COR-L47 (cell line): ENCODE results near the gene TREML4.
"Not testable (repeated sequence)": the region's sequence is repeated elsewhere in the genome, so short reads cannot be mapped to it uniquely, and the experiment has no call there.

Experiments
- DNase-seq: peaks from one replicate; lab custom pipeline; 2025; lab: John Stamatoyannopoulos, UW

Gene TREML4

GRCh38 chr6:41208439-41209106, 19.6 kb upstream of the TREML4 start:
- no peak for DNase-seq

GRCh38 chr6:41209547-41210320, 18.4 kb upstream of the TREML4 start:
- DNase-seq, result no peak

- no peak for DNase-seq
Observed at GRCh38 chr6:41214559-41215238, 13.4 kb upstream of the TREML4 start.

GRCh38 chr6:41215777-41216176, 12.4 kb upstream of the TREML4 start:
- DNase-seq, result no peak

- no peak for DNase-seq
Observed at GRCh38 chr6:41216616-41217015, 11.5 kb upstream of the TREML4 start.

GRCh38 chr6:41222045-41222444, 6.1 kb upstream of the TREML4 start:
- no peak for DNase-seq

- no peak for DNase-seq
Observed at GRCh38 chr6:41222513-41222912, 5.6 kb upstream of the TREML4 start.

GRCh38 chr6:41224800-41225199, 3.3 kb upstream of the TREML4 start:
- DNase-seq, result no peak

- no peak for DNase-seq
Observed at GRCh38 chr6:41226752-41227151, 1.4 kb upstream of the TREML4 start.

GRCh38 chr6:41228616-41229015, 467 bp downstream of the TREML4 start:
- DNase-seq, result no peak

- DNase-seq, result no peak
Observed at GRCh38 chr6:41229721-41230120, 1.6 kb downstream of the TREML4 start.

- DNase-seq, result no peak
Observed at GRCh38 chr6:41231246-41231645, 3.1 kb downstream of the TREML4 start.

GRCh38 chr6:41232667-41233066, 4.5 kb downstream of the TREML4 start:
- no peak for DNase-seq

- DNase-seq, result no peak
Observed at GRCh38 chr6:41236276-41236675, 8.1 kb downstream of the TREML4 start.

GRCh38 chr6:41237128-41237527, 9.0 kb downstream of the TREML4 start:
- DNase-seq, result no peak

- DNase-seq, result no peak
Observed at GRCh38 chr6:41239467-41240159, 11.5 kb downstream of the TREML4 start.

- not testable (repeated sequence) for DNase-seq
Observed at GRCh38 chr6:41246529-41246928, 18.4 kb downstream of the TREML4 start.

GRCh38 chr6:41247288-41247865, 19.2 kb downstream of the TREML4 start:
- no peak for DNase-seq

- no peak for DNase-seq
Observed at GRCh38 chr6:41247882-41248705, 19.9 kb downstream of the TREML4 start.

- no peak for DNase-seq
Observed at GRCh38 chr6:41252401-41253169, 24.4 kb downstream of the TREML4 start.
